Stimulated activated naive B cell treated with anti-CD40 and anti-IgM and Interleukin-4, amounts not matched to agents 10 μg/mL and 1 μg/mL and 100 μg/mL, for 72 hours (primary cell): ENCODE results near the gene TAX1BP3.

Experiments
- ATAC-seq, 2 donors: fragments of 150-1000 bp; cut with Tn5 transposase; replicated peaks; 2 replicates each; pipeline ENCODE4 v1.10.0; 2021; ENCODE audit warnings: moderate library complexity in 1 of 2
- DNase-seq: peaks from one replicate; pipeline ENCODE4 v3.0.0; 2021
- H3K27ac Mint-ChIP-seq: one replicate; pipeline ENCODE4 v1.8.0; 2022; ENCODE audit warnings: mild to moderate bottlenecking, mixed read lengths
- H3K27me3 Mint-ChIP-seq, 2 donors: one replicate each; pipeline ENCODE4 v1.8.0; 2022; ENCODE audit warnings: mixed read lengths in 2 of 2
- H3K36me3 Mint-ChIP-seq, 2 donors: one replicate each; pipeline ENCODE4 v1.8.0; 2022; ENCODE audit warnings: mixed read lengths in 2 of 2, mild to moderate bottlenecking in 1 of 2
- H3K4me1 Mint-ChIP-seq, 2 donors: one replicate each; pipeline ENCODE4 v1.8.0; 2022; ENCODE audit warnings: mixed read lengths in 2 of 2, mild to moderate bottlenecking in 1 of 2
- H3K4me3 Mint-ChIP-seq, 2 donors: one replicate each; pipeline ENCODE4 v1.8.0; 2022; ENCODE audit warnings: mild to moderate bottlenecking in 2 of 2, mixed read lengths in 2 of 2, moderate library complexity in 1 of 2
- H3K9me3 Mint-ChIP-seq, 2 donors: one replicate each; pipeline ENCODE4 v1.8.0; 2022; ENCODE audit warnings: mixed read lengths in 2 of 2, mild to moderate bottlenecking in 1 of 2

TAX1BP3 gene

GRCh38 chr17:3658784-3659449, 9.5 kb downstream of the TAX1BP3 start:
- H3K27ac Mint-ChIP-seq, result no peak overlapping the region
- H3K9me3 Mint-ChIP-seq, result no peaks in the 10 kb centered on the region
- H3K36me3 Mint-ChIP-seq, result peaks cover 14 to 33% of the 10 kb centered on the region in 2 donors
- ATAC-seq, result no peak
- peaks cover 0 to 3% of the 10 kb centered on the region in 2 donors for H3K4me1 Mint-ChIP-seq
- DNase-seq, result no peak
- no peak overlapping the region for H3K4me3 Mint-ChIP-seq
- no peaks in the 10 kb centered on the region for H3K27me3 Mint-ChIP-seq

- Mint-ChIP-seq H3K27me3 (no peaks in the 10 kb centered on the region), H3K9me3 (no peaks in the 10 kb centered on the region), H3K4me3 (no peak overlapping the region), H3K4me1 (peaks cover 0 to 3% of the 10 kb centered on the region in 2 donors), H3K27ac (peak overlapping the region; percentile 31), H3K36me3 (peaks cover 18 to 41% of the 10 kb centered on the region in 2 donors)
- DNase-seq, result no peak
- peak in 1 of 2 donors; percentile 10 for ATAC-seq
Observed at GRCh38 chr17:3657874-3658783, 10.2 kb downstream of the TAX1BP3 start.

- no peak for DNase-seq
- Mint-ChIP-seq H3K36me3 (peaks cover 18 to 41% of the 10 kb centered on the region in 2 donors), H3K4me3 (no peak overlapping the region), H3K4me1 (peaks cover 0 to 3% of the 10 kb centered on the region in 2 donors), H3K9me3 (no peaks in the 10 kb centered on the region), H3K27ac (no peak overlapping the region), H3K27me3 (no peaks in the 10 kb centered on the region)
- peak in 1 of 2 donors; percentile 8 for ATAC-seq
Observed at GRCh38 chr17:3657588-3657869, 10.8 kb downstream of the TAX1BP3 start.

DNA sequence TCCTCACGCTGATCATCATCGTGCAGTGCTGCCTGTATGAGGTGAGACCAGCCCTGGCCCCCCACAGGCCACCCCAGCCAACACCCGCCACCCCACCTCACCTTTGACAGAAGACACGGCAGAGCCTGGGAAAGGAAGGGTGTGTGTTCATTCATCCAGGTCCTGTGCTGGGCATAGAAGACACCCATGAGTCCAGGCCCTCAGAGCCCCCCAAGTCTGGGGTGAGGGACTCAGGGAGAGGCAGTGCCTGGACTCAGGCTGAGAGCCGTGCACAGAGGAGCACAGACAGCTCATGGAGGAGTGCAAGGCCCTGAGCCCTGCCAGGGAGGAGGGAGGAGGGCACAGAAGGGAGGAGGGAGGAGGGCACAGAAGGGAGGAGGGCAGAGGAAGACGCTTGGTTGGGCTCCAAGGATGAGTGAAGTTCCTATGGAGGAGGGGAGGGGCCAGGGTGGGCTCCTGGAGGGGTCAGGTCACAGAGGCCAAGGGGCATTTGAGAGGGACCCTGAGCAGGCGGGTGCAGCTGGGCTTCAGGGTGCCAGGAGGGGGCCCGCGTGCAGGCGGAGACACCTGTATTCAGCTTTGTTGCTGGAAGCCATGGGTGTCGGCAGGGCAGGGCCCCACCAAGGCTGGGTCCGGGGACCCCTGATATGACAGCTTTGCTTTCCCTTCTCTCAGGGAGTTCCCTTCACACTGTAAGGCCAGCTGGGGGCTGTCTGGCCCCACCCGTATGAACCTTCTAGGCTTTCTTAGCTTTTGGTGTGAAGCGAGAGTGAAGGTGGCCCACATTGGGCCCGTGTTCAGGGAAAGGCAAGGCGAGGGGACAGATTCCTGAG, 11.4 kb downstream of the TAX1BP3 start:
- H3K4me3 Mint-ChIP-seq, result no peak overlapping the region
- H3K36me3 Mint-ChIP-seq, result peaks cover 18 to 41% of the 10 kb centered on the region in 2 donors
- H3K4me1 Mint-ChIP-seq, result peaks cover 0 to 3% of the 10 kb centered on the region in 2 donors
- H3K9me3 Mint-ChIP-seq, result no peaks in the 10 kb centered on the region
- ATAC-seq, result no peak
- peak overlapping the region; percentile 59 for H3K27ac Mint-ChIP-seq
- no peak for DNase-seq
- H3K27me3 Mint-ChIP-seq, result no peaks in the 10 kb centered on the region

- Mint-ChIP-seq H3K9me3 (no peaks in the 10 kb centered on the region), H3K36me3 (peaks cover 20 to 42% of the 10 kb centered on the region in 2 donors), H3K27me3 (no peaks in the 10 kb centered on the region), H3K4me3 (no peak overlapping the region), H3K27ac (no peak overlapping the region), H3K4me1 (peaks cover 0 to 3% of the 10 kb centered on the region in 2 donors)
- DNase-seq, result no peak
- ATAC-seq, result no peak
Observed at GRCh38 chr17:3656353-3656752, 12.0 kb downstream of the TAX1BP3 start.

- DNase-seq (no peak), ATAC-seq (no peak)
- no peaks in the 10 kb centered on the region for H3K27me3 Mint-ChIP-seq
- H3K4me1 Mint-ChIP-seq, result peaks cover 0 to 3% of the 10 kb centered on the region in 2 donors
- H3K9me3 Mint-ChIP-seq, result no peaks in the 10 kb centered on the region
- H3K4me3 Mint-ChIP-seq, result no peak overlapping the region
- peaks cover 17 to 40% of the 10 kb centered on the region in 2 donors for H3K36me3 Mint-ChIP-seq
- H3K27ac Mint-ChIP-seq, result no peak overlapping the region
Observed at GRCh38 chr17:3655766-3656165, 12.6 kb downstream of the TAX1BP3 start.

DNA sequence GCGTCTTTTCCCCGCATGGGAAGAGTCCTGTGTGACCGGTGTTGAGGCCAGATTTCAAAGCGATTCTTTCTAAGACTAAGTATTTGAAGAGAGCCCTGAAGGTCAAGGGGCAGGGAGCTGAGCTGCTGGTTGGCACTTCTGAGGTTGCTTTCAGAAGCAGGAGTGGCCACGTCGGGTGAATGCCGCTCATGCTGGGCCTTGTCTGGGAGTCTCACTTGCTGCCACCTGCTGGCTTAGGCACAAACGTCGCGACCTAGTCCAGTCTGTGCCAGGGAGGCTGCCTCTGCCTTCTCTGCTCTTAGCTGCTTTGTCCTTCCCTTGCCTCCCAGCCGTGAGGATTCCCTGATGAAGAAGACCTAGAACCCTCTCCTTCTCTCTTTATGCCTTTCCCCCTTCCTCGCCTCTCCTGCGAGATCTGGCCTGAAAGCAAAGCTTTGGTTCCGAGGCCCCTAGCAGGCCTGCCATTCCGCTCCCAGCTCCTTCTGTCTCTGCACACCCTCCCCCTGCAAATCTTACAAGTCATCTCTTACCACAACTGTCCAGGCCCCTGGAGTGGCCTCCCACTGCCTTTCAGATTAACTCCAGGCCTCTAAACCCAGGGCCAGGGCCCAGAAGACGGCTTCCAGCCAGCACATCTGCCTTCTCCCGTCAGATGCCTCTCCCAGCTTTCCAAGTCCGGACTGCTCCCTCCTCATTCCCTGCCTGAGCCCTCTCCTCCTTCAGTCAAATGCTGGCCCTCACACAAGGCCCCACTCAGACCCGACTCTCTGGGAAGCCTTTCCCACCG, 20.4 kb downstream of the TAX1BP3 start:
- H3K4me1 Mint-ChIP-seq, result peaks cover 29 to 55% of the 10 kb centered on the region in 2 donors
- peak overlapping the region in 1 of 2 donors; percentile 64 for H3K4me3 Mint-ChIP-seq
- DNase-seq (no peak), ATAC-seq (peak; percentile 46 to 48)
- H3K9me3 Mint-ChIP-seq, result no peaks in the 10 kb centered on the region
- peak overlapping the region; percentile 87 for H3K27ac Mint-ChIP-seq
- peaks cover 24 to 48% of the 10 kb centered on the region in 2 donors for H3K36me3 Mint-ChIP-seq
- H3K27me3 Mint-ChIP-seq, result no peaks in the 10 kb centered on the region

- Mint-ChIP-seq H3K36me3 (peaks cover 24 to 53% of the 10 kb centered on the region in 2 donors), H3K27me3 (no peaks in the 10 kb centered on the region), H3K4me1 (peaks cover 29 to 59% of the 10 kb centered on the region in 2 donors), H3K27ac (no peak overlapping the region), H3K4me3 (no peak overlapping the region), H3K9me3 (no peaks in the 10 kb centered on the region)
- DNase-seq (no peak), ATAC-seq (no peak)
Observed at GRCh38 chr17:3647251-3647650, 21.1 kb downstream of the TAX1BP3 start.

DNA sequence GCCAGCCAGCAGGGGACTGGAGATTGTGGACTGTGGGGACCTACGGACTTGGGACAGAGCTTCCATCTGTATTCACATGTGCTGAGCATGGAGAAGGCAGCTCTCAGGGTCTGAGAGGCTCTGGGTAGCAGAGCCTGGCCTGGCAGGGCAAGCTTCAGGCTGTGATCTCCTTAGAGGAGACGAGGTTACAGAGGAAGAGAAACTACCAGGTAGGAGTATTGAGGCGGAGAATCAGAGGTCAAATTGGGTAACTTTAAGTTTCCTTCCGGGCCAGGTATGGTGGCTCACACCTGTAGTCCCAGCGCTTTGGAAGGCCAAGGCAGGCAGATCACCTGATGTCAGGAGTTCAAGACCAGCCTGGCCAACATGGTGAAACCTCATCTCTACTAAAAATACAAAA, 23.1 kb downstream of the TAX1BP3 start:
- Mint-ChIP-seq H3K27ac (peak overlapping the region; percentile 49), H3K4me3 (peak overlapping the region; percentile 7 to 63), H3K4me1 (peaks cover 34 to 67% of the 10 kb centered on the region in 2 donors), H3K9me3 (no peaks in the 10 kb centered on the region), H3K36me3 (peaks cover 26 to 59% of the 10 kb centered on the region in 2 donors), H3K27me3 (no peaks in the 10 kb centered on the region)
- DNase-seq (no peak), ATAC-seq (no peak)

- peak; percentile 27 to 31 for ATAC-seq
- H3K4me1 Mint-ChIP-seq, result peaks cover 45 to 79% of the 10 kb centered on the region in 2 donors
- peak overlapping the region in 1 of 2 donors; percentile 23 for H3K4me3 Mint-ChIP-seq
- H3K9me3 Mint-ChIP-seq, result no peaks in the 10 kb centered on the region
- peaks cover 22 to 64% of the 10 kb centered on the region in 2 donors for H3K36me3 Mint-ChIP-seq
- no peaks in the 10 kb centered on the region for H3K27me3 Mint-ChIP-seq
- no peak for DNase-seq
- peak overlapping the region; percentile 88 for H3K27ac Mint-ChIP-seq
Observed at GRCh38 chr17:3643889-3644349, 24.5 kb downstream of the TAX1BP3 start.

- DNase-seq (no peak), ATAC-seq (no peak)
- H3K27me3 Mint-ChIP-seq, result no peaks in the 10 kb centered on the region
- no peaks in the 10 kb centered on the region for H3K9me3 Mint-ChIP-seq
- H3K27ac Mint-ChIP-seq, result peak overlapping the region; percentile 9
- H3K36me3 Mint-ChIP-seq, result peaks cover 17 to 57% of the 10 kb centered on the region in 2 donors
- no peak overlapping the region for H3K4me3 Mint-ChIP-seq
- H3K4me1 Mint-ChIP-seq, result peaks cover 51 to 78% of the 10 kb centered on the region in 2 donors
Observed at GRCh38 chr17:3641717-3642486, 26.5 kb downstream of the TAX1BP3 start.

DNA sequence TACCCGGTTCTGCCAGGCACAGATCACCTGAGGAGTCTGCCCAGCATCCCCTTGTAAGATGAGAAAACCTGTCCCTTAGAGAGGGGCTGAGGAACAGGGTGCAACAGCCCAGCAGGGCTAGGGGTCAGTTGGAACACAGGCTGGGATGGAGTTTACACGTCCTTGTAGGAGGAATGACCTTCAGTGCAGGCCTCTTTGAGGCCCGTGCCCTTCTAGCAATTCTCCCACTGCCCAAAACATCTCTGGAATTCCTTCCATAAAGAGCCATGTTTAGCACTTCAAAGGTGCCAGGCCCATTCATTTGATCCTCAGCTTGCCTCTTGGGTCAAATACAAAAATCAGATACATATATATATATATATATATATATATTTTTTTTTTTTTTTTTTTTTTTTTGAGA, 27.4 kb downstream of the TAX1BP3 start:
- ATAC-seq (no peak), DNase-seq (no peak)
- no peak overlapping the region for H3K4me3 Mint-ChIP-seq
- peaks cover 47 to 70% of the 10 kb centered on the region in 2 donors for H3K4me1 Mint-ChIP-seq
- no peak overlapping the region for H3K27ac Mint-ChIP-seq
- H3K36me3 Mint-ChIP-seq, result peaks cover 17 to 57% of the 10 kb centered on the region in 2 donors
- no peaks in the 10 kb centered on the region for H3K27me3 Mint-ChIP-seq
- H3K9me3 Mint-ChIP-seq, result no peaks in the 10 kb centered on the region
